GM12873 (cell line): ENCODE results near the gene GALK2.

Experiments used
- CTCF ChIP-seq: IDR thresholded peaks from 2 replicates; pipeline ENCODE4 v1.5.1; 2012; ENCODE audit warnings: low read depth, mild to moderate bottlenecking, moderate library complexity, low read length, control low read depth; ENCODE audit not compliant: insufficient read depth; ENCODE audit errors: missing control alignments

Gene GALK2

GRCh38 chr15:49169880-49170597, at the start of gene GALK2:
Gene GALK2 (plus strand): TSS chr15:49170247. CDS start chr15:49170323, 76 bp downstream.
- TF ChIP-seq CTCF, result no peak

- TF ChIP-seq CTCF, result no peak
Measured at GRCh38 chr15:49120832-49121231, 49.2 kb upstream of the GALK2 start.

GRCh38 chr15:49121901-49122300, 48.1 kb upstream of the GALK2 start:
- no peak for TF ChIP-seq CTCF

- no peak for TF ChIP-seq CTCF
Measured at GRCh38 chr15:49122541-49123062, 47.4 kb upstream of the GALK2 start.

GRCh38 chr15:49124371-49124770, 45.7 kb upstream of the GALK2 start:
- no peak for TF ChIP-seq CTCF

- no peak for TF ChIP-seq CTCF
Measured at GRCh38 chr15:49131403-49131802, 38.6 kb upstream of the GALK2 start.

- TF ChIP-seq CTCF, result no peak
Measured at GRCh38 chr15:49134683-49135341, 35.2 kb upstream of the GALK2 start.
